Hypothalamus (tissue), 51 donors: ENCODE measurements around the gene CORO1A.
"Not testable (repeated sequence)": the region's sequence is repeated elsewhere in the genome, so short reads cannot be mapped to it uniquely, and the experiment has no call there.

ENCODE experiments used
- DNase-seq, 51 donors: peaks; one replicate each; lab custom pipeline; 2025; lab: John Stamatoyannopoulos, UW

Gene CORO1A

DNA sequence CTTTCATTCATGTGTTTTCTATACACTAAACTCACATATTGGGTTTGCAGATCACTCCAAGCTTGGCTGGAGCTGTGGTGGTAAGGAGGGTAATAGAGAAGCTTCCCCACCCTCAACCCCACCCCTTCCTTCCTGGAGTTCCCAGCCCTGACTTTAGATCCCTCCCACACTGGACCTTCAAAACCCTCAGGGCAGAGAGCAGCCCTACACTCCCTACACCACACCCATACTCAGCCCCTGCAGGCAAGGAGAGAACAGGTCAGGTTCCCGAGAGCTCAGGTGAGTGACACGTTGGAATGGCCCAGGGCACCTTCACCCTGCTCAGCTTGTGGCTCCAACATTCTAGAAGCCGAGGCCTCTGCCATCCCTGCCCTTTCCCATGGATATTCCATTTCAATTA is 15.6 kb downstream of the CORO1A start, which contains the start of gene SULT1A3:
Gene SULT1A3, plus strand, starts transcription at position 207 of the 400 bp plus-strand sequence. CDS start 1,474 bp downstream, outside the sequence.
- not testable (repeated sequence) for DNase-seq

DNA sequence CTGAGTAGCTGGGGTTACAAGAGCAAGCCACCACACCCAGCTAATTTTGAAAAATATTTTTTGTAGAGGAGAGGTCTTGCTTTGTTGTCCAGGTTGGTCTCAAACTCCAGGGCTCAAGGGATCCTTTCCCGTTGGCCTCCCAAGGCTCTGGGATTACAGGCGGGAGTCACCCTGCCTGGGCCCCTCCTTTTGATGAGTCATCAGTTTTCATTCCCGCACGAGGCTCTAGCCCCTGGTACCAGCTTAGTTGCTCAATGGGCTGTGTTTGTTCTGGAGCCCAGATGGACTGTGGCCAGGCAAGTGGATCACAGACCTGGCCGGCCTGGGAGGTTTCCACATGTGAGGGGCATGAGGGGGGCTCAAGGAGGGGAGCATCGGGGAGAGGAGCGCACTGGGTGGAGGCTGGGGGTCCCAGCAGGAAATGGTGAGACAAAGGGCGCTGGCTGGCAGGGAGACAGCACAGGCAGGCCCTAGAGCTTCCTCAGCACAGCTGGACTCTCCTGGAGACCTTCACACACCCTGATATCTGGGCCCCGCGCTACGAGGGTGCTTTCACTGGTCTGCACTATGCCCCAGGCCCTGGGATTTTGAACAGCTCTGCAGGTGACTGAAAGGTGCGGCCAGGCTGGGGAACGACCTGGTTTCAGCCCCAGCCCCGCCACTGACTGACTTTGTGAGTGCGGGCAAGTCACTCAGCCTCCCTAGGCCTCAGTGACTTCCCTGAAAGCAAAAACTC is 16.4 kb downstream of the CORO1A start:
- not testable (repeated sequence) for DNase-seq

DNA sequence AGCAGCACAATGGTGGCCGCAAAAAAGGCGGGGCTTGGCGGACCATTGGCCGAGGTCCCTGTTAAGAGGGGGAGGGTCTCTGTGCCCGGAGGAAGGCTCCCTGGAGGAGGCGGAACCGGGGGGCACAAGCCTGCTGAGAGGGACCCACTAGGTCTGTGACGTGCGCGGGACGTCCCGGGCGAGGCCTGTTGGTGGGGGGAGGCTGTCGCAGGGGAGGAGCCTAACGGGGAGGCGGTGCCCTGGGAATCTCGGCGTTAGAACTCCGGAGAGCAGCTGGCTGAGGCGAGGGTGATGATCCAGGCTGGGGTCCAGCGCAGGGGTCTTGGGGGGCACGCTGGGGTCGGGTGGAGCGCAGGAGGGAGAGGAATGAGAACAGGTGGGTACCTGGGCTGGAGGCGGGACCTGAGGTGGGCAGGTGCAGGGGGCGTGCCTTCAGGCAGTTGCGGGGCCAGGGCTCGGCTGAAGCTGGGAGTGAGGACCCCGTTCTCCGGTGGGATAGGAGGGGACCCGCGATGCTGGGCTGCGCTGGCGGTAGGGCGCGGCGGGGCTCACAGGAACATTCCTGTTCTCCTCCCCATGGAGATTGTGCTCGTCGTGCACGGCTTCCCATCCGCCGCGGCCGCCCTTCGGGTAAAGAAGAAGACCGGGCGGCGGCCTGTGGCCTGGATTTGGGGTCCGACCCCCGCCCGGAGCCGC is 22.3 kb downstream of the CORO1A start:
- not testable (repeated sequence) for DNase-seq

DNA sequence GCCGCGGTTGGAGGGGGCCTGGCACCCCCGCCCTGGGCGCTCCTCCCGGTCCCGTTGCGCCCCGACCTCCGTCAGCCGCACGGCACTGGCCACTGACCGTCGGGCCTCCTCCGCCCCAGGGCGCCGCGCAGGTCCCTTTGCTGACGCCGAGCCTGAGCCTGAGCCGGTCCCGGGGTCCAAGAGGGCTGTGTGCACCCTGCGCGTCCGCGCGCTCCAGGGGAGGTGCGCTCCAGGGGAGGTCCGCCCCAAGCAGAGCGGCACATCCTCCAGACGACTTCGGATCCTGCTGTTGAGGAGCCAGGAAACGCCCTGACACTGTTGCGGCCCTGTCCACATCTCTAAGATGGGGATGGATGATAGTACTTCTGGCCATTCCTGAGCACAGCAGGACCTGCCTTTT is 22.9 kb downstream of the CORO1A start:
- DNase-seq, result not testable (repeated sequence)

DNA sequence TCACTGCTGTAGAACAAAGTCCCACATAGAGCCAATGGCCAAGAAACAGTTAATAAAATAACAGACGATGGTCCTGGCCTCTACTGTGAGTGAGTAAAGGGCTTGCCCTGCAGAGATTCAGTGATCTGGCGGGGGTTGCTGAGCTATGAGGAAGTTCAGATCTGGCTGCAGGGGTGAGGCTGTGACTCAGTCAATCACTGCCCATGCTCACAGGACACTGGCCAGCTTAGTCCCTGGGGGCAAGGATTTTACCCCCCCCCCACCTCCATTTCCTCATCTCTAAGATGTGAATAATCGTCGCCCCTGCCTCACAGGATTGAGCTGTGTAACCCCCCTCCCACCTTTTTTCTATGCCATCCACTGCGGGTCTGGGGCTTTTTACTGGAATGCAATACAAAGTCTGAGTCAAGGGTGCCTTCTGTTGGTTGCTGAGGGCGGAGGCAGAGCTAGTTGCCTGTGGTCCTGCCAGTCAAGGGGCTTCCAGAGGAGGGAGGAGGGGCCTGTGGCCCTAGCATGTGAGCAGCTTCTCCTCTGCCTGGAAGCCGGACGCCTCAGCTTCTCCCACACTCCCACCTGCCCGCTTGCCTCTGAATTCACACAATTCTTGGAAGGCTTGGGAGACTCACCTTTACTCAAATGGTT is 23.8 kb downstream of the CORO1A start:
- not testable (repeated sequence) for DNase-seq

DNA sequence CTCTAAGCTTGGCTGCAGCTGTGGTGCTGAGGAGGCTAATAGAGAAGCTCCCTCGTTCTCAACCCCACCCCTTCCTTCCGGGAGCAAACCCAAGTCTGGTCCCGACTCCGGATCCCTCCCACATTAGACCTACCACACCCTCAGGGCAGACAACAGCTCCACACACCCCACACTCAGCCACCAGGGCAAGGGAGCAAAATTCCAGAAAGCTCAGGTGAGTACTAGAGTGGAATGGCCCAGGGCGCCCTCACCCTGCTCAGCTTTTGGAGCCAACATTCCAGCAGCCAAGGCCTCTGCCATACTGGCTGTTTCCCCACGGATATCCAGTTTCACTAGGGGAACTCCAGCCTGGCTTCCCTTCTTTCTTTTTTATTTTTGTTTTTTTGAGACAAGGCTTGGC is 25.6 kb downstream of the CORO1A start:
- DNase-seq, result not testable (repeated sequence)

DNA sequence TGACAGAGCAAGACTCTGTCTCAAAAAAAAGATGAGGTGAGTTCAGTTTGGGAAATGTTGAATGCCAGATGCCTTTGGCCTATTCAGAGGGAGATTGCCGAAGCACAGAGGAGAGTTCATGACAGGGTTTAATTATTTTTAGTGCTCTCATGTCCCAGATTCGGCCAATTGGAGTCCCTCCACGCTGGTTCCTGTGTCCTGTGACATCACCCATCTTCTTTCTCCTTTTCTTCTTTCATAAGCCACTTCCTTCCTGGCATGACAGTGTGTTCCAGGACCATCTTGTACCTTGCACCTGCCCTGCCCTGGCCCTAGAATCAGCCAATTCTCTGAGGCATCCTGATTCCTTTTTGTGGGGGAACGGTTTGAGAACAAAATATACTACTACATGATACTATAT is 28.0 kb downstream of the CORO1A start:
- DNase-seq, result not testable (repeated sequence)

DNA sequence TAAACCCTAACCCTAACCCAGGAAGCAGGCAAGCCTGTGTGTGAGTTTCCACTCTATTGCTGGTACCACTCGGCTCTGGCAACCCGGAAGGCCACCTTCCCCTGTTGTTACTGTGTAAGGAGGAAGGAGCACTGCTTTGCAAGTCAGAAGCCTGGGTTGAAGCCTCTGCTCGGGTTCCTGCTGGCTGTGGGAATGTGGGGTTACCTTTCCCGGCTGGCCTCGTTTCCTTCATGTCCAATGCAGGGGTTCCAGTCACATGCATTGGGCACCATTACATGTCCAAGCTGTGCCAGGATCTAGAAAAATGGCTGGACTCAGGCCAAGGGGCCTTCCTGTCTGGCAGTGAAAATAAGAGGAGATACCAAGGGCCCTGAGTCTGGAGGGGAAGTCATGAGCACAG is 33.7 kb downstream of the CORO1A start:
- not testable (repeated sequence) for DNase-seq
